HCT116 (cell line): ENCODE data around the gene SCRN1. TPM values are rescaled to one million over a fixed set of nuclear protein-coding genes. Genes with fewer than 3 reads are reported as not detected.

Experiments used
- ATAC-seq: fragments of 200-7000 bp; cut with Tn5 transposase; 2 replicates; pipeline ENCODE4 v1.9.1; 2020; ENCODE audit warnings: mild to moderate bottlenecking, moderate library complexity
- BruUV-seq: library from RNA; stranded (reverse); fragments of 400-500 nt; replicated peaks from 2 replicates; lab custom pipeline; 2021; lab: Mats Ljungman, UMichigan
- CTCF ChIA-PET: fragments of 300-600 bp; sonication (Branson Sonifier 250); formaldehyde crosslinking; loops from one replicate; lab custom pipeline; 2021; ENCODE audit warnings: antibody characterized with exemption; lab: Charles Lee
- POLR2A ChIA-PET: fragments of 300-600, 350-600 bp; sonication (Branson Sonifier 250); formaldehyde crosslinking; loops from one replicate; lab custom pipeline; 2021; ENCODE audit warnings: antibody characterized with exemption; lab: Charles Lee
- RAD21 ChIA-PET, 2 experiments: fragments of 300-600 bp; sonication (Branson Sonifier 250); formaldehyde crosslinking; loops; one replicate each; lab custom pipeline; 2023; ENCODE audit warnings: low total read pairs in 2 of 2; ENCODE audit not compliant: uncharacterized antibody in 2 of 2, unreplicated experiment in 2 of 2, low non-redundant PET in 1 of 2; lab: Charles Lee
- DNase-seq: peaks from one replicate; pipeline ENCODE4 v3.0.0-alpha.2; 2010; ENCODE audit warnings: low read depth, low spot score
- H2AFZ ChIP-seq: fragments of 200-600 bp; shearing (Covaris generic), sonication (generic); 2 replicates; pipeline ENCODE4 v1.6.1; 2017; ENCODE audit warnings: low read depth, mixed run types, mixed read lengths, antibody characterized with exemption, low read length; ENCODE audit not compliant: poor library complexity, severe bottlenecking
- H3K27ac ChIP-seq: 2 replicates; pipeline ENCODE4 v1.5.1; 2012; ENCODE audit warnings: low read depth, low read length
- H3K27me3 ChIP-seq: fragments of 200-600 bp; sonication (generic); 2 replicates; pipeline ENCODE4 v1.6.1; 2016; ENCODE audit warnings: mixed run types, low read length, mixed read lengths; ENCODE audit not compliant: insufficient read depth
- H3K36me3 ChIP-seq, 2 experiments: fragments of 200-500 bp in 1 of 2; fragments of 200-600 bp in 1 of 2; sonication (Bioruptor generic) in 1 of 2; sonication (generic) in 1 of 2; 2 replicates each; pipeline versions ENCODE4 v1.5.1 to v1.6.1; 2014 to 2016; ENCODE audit warnings: low read length in 2 of 2, inconsistent platforms in 1 of 2, mixed read lengths in 1 of 2, mixed run types in 1 of 2; ENCODE audit not compliant: insufficient read depth in 2 of 2, control insufficient read depth in 1 of 2
- H3K4me1 ChIP-seq, 2 experiments: fragments of 200-600 bp in 1 of 2; sonication (generic) in 1 of 2; 2 replicates each; pipeline versions ENCODE4 v1.5.1 to v1.6.1; 2012 to 2017; ENCODE audit warnings: low read length in 2 of 2, inconsistent platforms in 1 of 2, mild to moderate bottlenecking in 1 of 2, mixed read lengths in 1 of 2, mixed run types in 1 of 2, moderate library complexity in 1 of 2; ENCODE audit not compliant: insufficient read depth in 2 of 2, control insufficient read depth in 1 of 2
- H3K4me2 ChIP-seq: fragments of 200-600 bp; sonication (generic); 2 replicates; pipeline ENCODE4 v1.6.1; 2017; ENCODE audit warnings: mixed run types, low read length, mixed read lengths
- H3K4me3 ChIP-seq, 2 experiments: fragments of 200-600 bp in 1 of 2; sonication (generic) in 1 of 2; replicated peaks in 1 of 2; 2 replicates each; pipeline ENCODE4 v1.5.1; 2011 to 2016; ENCODE audit warnings: low read length in 2 of 2, control low read depth in 1 of 2, low read depth in 1 of 2, mild to moderate bottlenecking in 1 of 2, mixed read lengths in 1 of 2, mixed run types in 1 of 2
- H3K79me2 ChIP-seq: fragments of 200-600 bp; sonication (generic); 2 replicates; pipeline ENCODE4 v1.6.1; 2017; ENCODE audit warnings: mild to moderate bottlenecking, mixed run types, low read length, moderate library complexity, mixed read lengths; ENCODE audit not compliant: insufficient read depth
- H3K9ac ChIP-seq: fragments of 200-600 bp; sonication (generic); 2 replicates; pipeline ENCODE4 v1.6.1; 2016; ENCODE audit warnings: low read length, mixed read lengths
- H3K9me2 ChIP-seq: fragments of 200-600 bp; sonication (generic), shearing (Covaris generic); 2 replicates; pipeline ENCODE4 v1.6.1; 2017; ENCODE audit warnings: mixed run types, mild to moderate bottlenecking, moderate library complexity; ENCODE audit not compliant: insufficient read depth
- H3K9me3 ChIP-seq, 2 experiments: fragments of 200-500 bp in 1 of 2; fragments of 200-600 bp in 1 of 2; sonication (Bioruptor generic) in 1 of 2; sonication (generic) in 1 of 2; 2 replicates each; pipeline ENCODE4 v1.6.1; 2014 to 2017; ENCODE audit warnings: low read length in 2 of 2, mixed read lengths in 2 of 2, inconsistent platforms in 1 of 2, low read depth in 1 of 2, mild to moderate bottlenecking in 1 of 2, mixed run types in 1 of 2, moderate library complexity in 1 of 2; ENCODE audit not compliant: control insufficient read depth in 1 of 2, insufficient read depth in 1 of 2
- H4K20me1 ChIP-seq: fragments of 200-600 bp; sonication (generic), shearing (Covaris generic); 2 replicates; pipeline ENCODE4 v1.6.1; 2017; ENCODE audit warnings: mixed run types, mild to moderate bottlenecking, moderate library complexity; ENCODE audit not compliant: insufficient read depth
- CBX3 ChIP-seq: IDR thresholded peaks from 2 replicates; pipeline ENCODE4 v1.6.1; 2012; ENCODE audit warnings: low read depth
- CEBPB ChIP-seq: IDR thresholded peaks from 2 replicates; pipeline ENCODE4 v1.6.1; 2012; ENCODE audit warnings: low read depth
- EGR1 ChIP-seq: IDR thresholded peaks from 2 replicates; pipeline ENCODE4 v1.6.1; 2012; ENCODE audit warnings: low read depth
- EZH2 ChIP-seq: fragments of 200-600 bp; sonication (generic); IDR thresholded peaks from 2 replicates; pipeline ENCODE4 v1.6.1; 2017; ENCODE audit warnings: antibody characterized with exemption, mixed run types
- EZH2phosphoT487 ChIP-seq: fragments of 200-600 bp; IDR thresholded peaks from 2 replicates; pipeline ENCODE4 v1.6.1; 2018; ENCODE audit warnings: antibody characterized with exemption, borderline replicate concordance
- FOSL1 ChIP-seq: IDR thresholded peaks from 2 replicates; pipeline ENCODE4 v1.6.1; 2012; ENCODE audit warnings: low read depth
- JUND ChIP-seq: IDR thresholded peaks from 2 replicates; pipeline ENCODE4 v1.6.1; 2012
- POLR2A ChIP-seq: IDR thresholded peaks from 2 replicates; pipeline ENCODE4 v1.7.0; 2011; ENCODE audit warnings: borderline replicate concordance; ENCODE audit not compliant: insufficient read depth, insufficient read length; ENCODE audit errors: extremely low read depth
- RAD21 ChIP-seq: IDR thresholded peaks from 2 replicates; pipeline ENCODE4 v1.6.1; 2012; ENCODE audit warnings: low read depth, mild to moderate bottlenecking
- SIN3A ChIP-seq: IDR thresholded peaks from 2 replicates; pipeline ENCODE4 v1.6.1; 2012; ENCODE audit warnings: low read depth
- SP1 ChIP-seq: IDR thresholded peaks from 2 replicates; pipeline ENCODE4 v1.6.1; 2012; ENCODE audit warnings: low read depth
- SRF ChIP-seq: IDR thresholded peaks from 2 replicates; pipeline ENCODE4 v1.6.1; 2012; ENCODE audit warnings: low read depth
- YY1 ChIP-seq: IDR thresholded peaks from 2 replicates; pipeline ENCODE4 v1.6.1; 2011; ENCODE audit warnings: low read length, low read depth, moderate library complexity, mild to moderate bottlenecking; ENCODE audit not compliant: insufficient replicate concordance; ENCODE audit errors: extremely low read depth
- ZFX ChIP-seq: fragments of 450-650 bp; IDR thresholded peaks from 2 replicates; pipeline ENCODE4 v1.6.1; 2017
- ZNF274 ChIP-seq: fragments of 200-500 bp; sonication (Bioruptor generic); IDR thresholded peaks from 2 replicates; pipeline ENCODE4 v1.6.1; 2014; ENCODE audit warnings: mild to moderate bottlenecking, low read depth, low read length, inconsistent platforms
- intact Hi-C: fragments of 100-400 bp; cut with micrococcal nuclease; formaldehyde crosslinking; loops from 2 replicates; pipeline ENCODE4 v1.10.0; 2022
- total RNA-seq: library from RNA; stranded (reverse); gene quantifications from one replicate; pipeline ENCODE4 v1.2.1, GENCODE V29; 2021; ENCODE audit not compliant: unreplicated experiment
- TF ChIP-seq, protein P1 (sequence below), 3 experiments: fragments of 200-600 bp in 1 of 3; sonication (generic) in 1 of 3; IDR thresholded peaks in 2 of 3; conservative IDR thresholded peaks in 1 of 3; 2 replicates each; pipeline ENCODE4 v1.5.1; 2012 to 2017; ENCODE audit warnings: low read depth in 2 of 3, low read length in 2 of 3, antibody characterized with exemption in 1 of 3, borderline replicate concordance in 1 of 3, control low read depth in 1 of 3, mild to moderate bottlenecking in 1 of 3, mixed read lengths in 1 of 3, mixed run types in 1 of 3, moderate library complexity in 1 of 3; ENCODE audit not compliant: insufficient read depth in 1 of 3
- TF ChIP-seq, protein P2 (sequence below): IDR thresholded peaks from 2 replicates; pipeline ENCODE4 v1.6.1; 2011; ENCODE audit warnings: mild to moderate bottlenecking, low read length, moderate library complexity; ENCODE audit not compliant: insufficient replicate concordance; ENCODE audit errors: extremely low read depth
- TF ChIP-seq, protein P3 (sequence below): IDR thresholded peaks from 2 replicates; pipeline ENCODE4 v1.6.1; 2012; ENCODE audit warnings: low read depth

The SCRN1 gene
- total RNA-seq, 1 experiment from 2014 or later, result 76.8 TPM

DNA sequence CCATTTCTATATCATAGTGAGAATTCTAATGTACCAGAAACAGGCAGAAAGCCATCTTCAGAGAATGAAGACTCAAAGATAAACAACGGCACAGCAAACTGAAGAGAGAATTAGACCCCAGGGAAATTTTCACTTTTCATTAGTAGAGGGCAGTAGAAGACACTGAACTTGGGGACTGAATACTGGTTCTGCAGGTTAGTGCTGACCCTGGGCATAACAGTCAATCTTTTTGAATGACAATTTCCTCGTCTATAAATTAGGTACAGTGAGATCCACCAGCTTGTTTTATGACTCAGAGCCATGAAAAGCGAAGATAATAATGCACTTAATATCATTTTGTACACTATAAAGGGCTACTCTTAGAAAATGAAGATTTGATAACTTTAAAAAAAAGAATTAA, 23.2 kb upstream of the SCRN1 start (continued):
- TF ChIP-seq RAD21, result no peak
- TF ChIP-seq SRF, result no peak
- no peak for TF ChIP-seq SIN3A
- TF ChIP-seq YY1, result no peak
- no peak for TF ChIP-seq ZFX
- TF ChIP-seq ZNF274, result no peak
- TF ChIP-seq CBX3, result no peak
- TF ChIP-seq EZH2phosphoT487, result no peak

GRCh38 chr7:30010021-30010420, 20.4 kb upstream of the SCRN1 start:
- CTCF ChIA-PET, result no interaction called here
- Histone ChIP-seq H3K27me3 (no peaks in the 10 kb centered on the region), H3K9me3 (no peaks in the 10 kb centered on the region), H3K9ac (no peak overlapping the region), H3K79me2 (no peaks in the 10 kb centered on the region), H4K20me1 (no peaks in the 10 kb centered on the region), H3K4me2 (no peak overlapping the region), H3K4me1 (no peaks in the 10 kb centered on the region), H2AFZ (no peak overlapping the region), H3K4me3 (no peak overlapping the region), H3K27ac (no peak overlapping the region), H3K9me2 (no peaks in the 10 kb centered on the region), H3K36me3 (peaks cover 2 to 12% of the 10 kb centered on the region in 2 experiments; a peak in 1 of 4 replicates)
- intact Hi-C loops, result no loop called here
- BruUV-seq, result no TSS peak
- DNase-seq, result no peak
- no peak for TF ChIP-seq RAD21
- TF ChIP-seq EZH2, result no peak
- no peak for TF ChIP-seq CBX3
- TF ChIP-seq, protein P1, sequence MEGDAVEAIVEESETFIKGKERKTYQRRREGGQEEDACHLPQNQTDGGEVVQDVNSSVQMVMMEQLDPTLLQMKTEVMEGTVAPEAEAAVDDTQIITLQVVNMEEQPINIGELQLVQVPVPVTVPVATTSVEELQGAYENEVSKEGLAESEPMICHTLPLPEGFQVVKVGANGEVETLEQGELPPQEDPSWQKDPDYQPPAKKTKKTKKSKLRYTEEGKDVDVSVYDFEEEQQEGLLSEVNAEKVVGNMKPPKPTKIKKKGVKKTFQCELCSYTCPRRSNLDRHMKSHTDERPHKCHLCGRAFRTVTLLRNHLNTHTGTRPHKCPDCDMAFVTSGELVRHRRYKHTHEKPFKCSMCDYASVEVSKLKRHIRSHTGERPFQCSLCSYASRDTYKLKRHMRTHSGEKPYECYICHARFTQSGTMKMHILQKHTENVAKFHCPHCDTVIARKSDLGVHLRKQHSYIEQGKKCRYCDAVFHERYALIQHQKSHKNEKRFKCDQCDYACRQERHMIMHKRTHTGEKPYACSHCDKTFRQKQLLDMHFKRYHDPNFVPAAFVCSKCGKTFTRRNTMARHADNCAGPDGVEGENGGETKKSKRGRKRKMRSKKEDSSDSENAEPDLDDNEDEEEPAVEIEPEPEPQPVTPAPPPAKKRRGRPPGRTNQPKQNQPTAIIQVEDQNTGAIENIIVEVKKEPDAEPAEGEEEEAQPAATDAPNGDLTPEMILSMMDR (IDR thresholded peaks at IDR 0.05 in 2 of 3, conservative IDR thresholded peaks at IDR 0.05 in 1 of 3; ENCODE audit: borderline replicate concordance in 1 of 3, insufficient read depth in 1 of 3, low read depth in 2 of 3, low read length in 2 of 3), result no peak
- no peak for TF ChIP-seq EGR1
- no peak for TF ChIP-seq YY1
- TF ChIP-seq, protein P2, sequence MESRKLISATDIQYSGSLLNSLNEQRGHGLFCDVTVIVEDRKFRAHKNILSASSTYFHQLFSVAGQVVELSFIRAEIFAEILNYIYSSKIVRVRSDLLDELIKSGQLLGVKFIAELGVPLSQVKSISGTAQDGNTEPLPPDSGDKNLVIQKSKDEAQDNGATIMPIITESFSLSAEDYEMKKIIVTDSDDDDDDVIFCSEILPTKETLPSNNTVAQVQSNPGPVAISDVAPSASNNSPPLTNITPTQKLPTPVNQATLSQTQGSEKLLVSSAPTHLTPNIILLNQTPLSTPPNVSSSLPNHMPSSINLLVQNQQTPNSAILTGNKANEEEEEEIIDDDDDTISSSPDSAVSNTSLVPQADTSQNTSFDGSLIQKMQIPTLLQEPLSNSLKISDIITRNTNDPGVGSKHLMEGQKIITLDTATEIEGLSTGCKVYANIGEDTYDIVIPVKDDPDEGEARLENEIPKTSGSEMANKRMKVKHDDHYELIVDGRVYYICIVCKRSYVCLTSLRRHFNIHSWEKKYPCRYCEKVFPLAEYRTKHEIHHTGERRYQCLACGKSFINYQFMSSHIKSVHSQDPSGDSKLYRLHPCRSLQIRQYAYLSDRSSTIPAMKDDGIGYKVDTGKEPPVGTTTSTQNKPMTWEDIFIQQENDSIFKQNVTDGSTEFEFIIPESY, result no peak
- no peak for TF ChIP-seq SP1
- TF ChIP-seq, protein P3, sequence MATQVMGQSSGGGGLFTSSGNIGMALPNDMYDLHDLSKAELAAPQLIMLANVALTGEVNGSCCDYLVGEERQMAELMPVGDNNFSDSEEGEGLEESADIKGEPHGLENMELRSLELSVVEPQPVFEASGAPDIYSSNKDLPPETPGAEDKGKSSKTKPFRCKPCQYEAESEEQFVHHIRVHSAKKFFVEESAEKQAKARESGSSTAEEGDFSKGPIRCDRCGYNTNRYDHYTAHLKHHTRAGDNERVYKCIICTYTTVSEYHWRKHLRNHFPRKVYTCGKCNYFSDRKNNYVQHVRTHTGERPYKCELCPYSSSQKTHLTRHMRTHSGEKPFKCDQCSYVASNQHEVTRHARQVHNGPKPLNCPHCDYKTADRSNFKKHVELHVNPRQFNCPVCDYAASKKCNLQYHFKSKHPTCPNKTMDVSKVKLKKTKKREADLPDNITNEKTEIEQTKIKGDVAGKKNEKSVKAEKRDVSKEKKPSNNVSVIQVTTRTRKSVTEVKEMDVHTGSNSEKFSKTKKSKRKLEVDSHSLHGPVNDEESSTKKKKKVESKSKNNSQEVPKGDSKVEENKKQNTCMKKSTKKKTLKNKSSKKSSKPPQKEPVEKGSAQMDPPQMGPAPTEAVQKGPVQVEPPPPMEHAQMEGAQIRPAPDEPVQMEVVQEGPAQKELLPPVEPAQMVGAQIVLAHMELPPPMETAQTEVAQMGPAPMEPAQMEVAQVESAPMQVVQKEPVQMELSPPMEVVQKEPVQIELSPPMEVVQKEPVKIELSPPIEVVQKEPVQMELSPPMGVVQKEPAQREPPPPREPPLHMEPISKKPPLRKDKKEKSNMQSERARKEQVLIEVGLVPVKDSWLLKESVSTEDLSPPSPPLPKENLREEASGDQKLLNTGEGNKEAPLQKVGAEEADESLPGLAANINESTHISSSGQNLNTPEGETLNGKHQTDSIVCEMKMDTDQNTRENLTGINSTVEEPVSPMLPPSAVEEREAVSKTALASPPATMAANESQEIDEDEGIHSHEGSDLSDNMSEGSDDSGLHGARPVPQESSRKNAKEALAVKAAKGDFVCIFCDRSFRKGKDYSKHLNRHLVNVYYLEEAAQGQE, result no peak
- TF ChIP-seq FOSL1, result no peak
- no peak for TF ChIP-seq JUND
- TF ChIP-seq ZNF274, result no peak
- no peak for TF ChIP-seq CEBPB
- no peak for TF ChIP-seq POLR2A
- POLR2A ChIA-PET, result no interaction called here
- RAD21 ChIA-PET, result no interaction called here
- ATAC-seq, result no peak
